ENCODE results near the gene UBR4. TPM values are rescaled to one million over a fixed set of nuclear protein-coding genes. Genes with fewer than 3 reads are reported as not detected.

The UBR4 gene
- total RNA-seq, 2 experiments from 2014 or later, result 98.6 to 101 TPM

- no peak overlapping the region for H3K4me3 Mint-ChIP-seq
- peaks cover 19% of the 10 kb centered on the region for H3K4me1 Mint-ChIP-seq
- DNase-seq, result no peak
- H3K9me3 Mint-ChIP-seq, result no peaks in the 10 kb centered on the region
- ChIA-PET POLR2A (no interaction called here), CTCF (interaction anchor here (2.2 kb wide), 1 partner anchor 14 kb away, joined by 6 read pairs; no protein-coding TSS in a partner anchor)
- peaks cover 85% of the 10 kb centered on the region for H3K36me3 Mint-ChIP-seq (ENCODE audit: low read depth)
- no peaks in the 10 kb centered on the region for H3K27me3 Mint-ChIP-seq
- no peak overlapping the region for H3K27ac Mint-ChIP-seq
Observed at GRCh38 chr1:19091196-19091953, 118.7 kb downstream of the UBR4 start.

GRCh38 chr1:19089524-19089923 lies 120.5 kb downstream of the UBR4 start:
- no peaks in the 10 kb centered on the region for H3K27me3 Mint-ChIP-seq
- H3K27ac Mint-ChIP-seq, result no peak overlapping the region
- CTCF ChIA-PET, result interaction anchor here (0.6 to 2.2 kb wide), 2 partner anchors 13 to 16 kb away, joined by 3 to 6 read pairs; no protein-coding TSS in a partner anchor
- no peaks in the 10 kb centered on the region for H3K9me3 Mint-ChIP-seq
- peaks cover 19% of the 10 kb centered on the region for H3K4me1 Mint-ChIP-seq
- POLR2A ChIA-PET, result interaction anchor here (0.9 to 1.1 kb wide), 3 partner anchors 14 to 183 kb away, joined by 3 to 5 read pairs (median 3); no protein-coding TSS in a partner anchor
- no peak overlapping the region for H3K4me3 Mint-ChIP-seq
- peaks cover 84% of the 10 kb centered on the region for H3K36me3 Mint-ChIP-seq (ENCODE audit: low read depth)
- no peak for DNase-seq

- Mint-ChIP-seq H3K36me3 (ENCODE audit: low read depth) (peaks cover 85% of the 10 kb centered on the region), H3K27me3 (no peaks in the 10 kb centered on the region), H3K4me1 (peaks cover 19% of the 10 kb centered on the region), H3K9me3 (no peaks in the 10 kb centered on the region), H3K4me3 (no peak overlapping the region), H3K27ac (no peak overlapping the region)
- ChIA-PET CTCF (interaction anchor here (0.6 to 1.7 kb wide), 4 partner anchors 14 to 204 kb away, joined by 3 to 5 read pairs (median 4); no protein-coding TSS in a partner anchor), POLR2A (interaction anchor here (0.9 to 2.1 kb wide), 3 partner anchors 14 to 182 kb away, joined by 3 to 13 read pairs (median 3); no protein-coding TSS in a partner anchor)
- no peak for DNase-seq
Observed at GRCh38 chr1:19088717-19089442, 121.2 kb downstream of the UBR4 start.

- peaks cover 24% of the 10 kb centered on the region for H3K4me1 Mint-ChIP-seq
- ChIA-PET CTCF (interaction anchor here (0.6 to 1.7 kb wide), 5 partner anchors 8 to 203 kb away, joined by 3 to 5 read pairs (median 4); no protein-coding TSS in a partner anchor), POLR2A (interaction anchor here (0.7 to 2.1 kb wide), 3 partner anchors 10 to 131 kb away, joined by 3 to 13 read pairs (median 4); partner anchors contain the start of gene IFFO2)
- peak overlapping the region; percentile 10 for H3K27ac Mint-ChIP-seq
- H3K36me3 Mint-ChIP-seq (ENCODE audit: low read depth), result peaks cover 82% of the 10 kb centered on the region
- no peak overlapping the region for H3K4me3 Mint-ChIP-seq
- no peak for DNase-seq
- no peaks in the 10 kb centered on the region for H3K27me3 Mint-ChIP-seq
- no peaks in the 10 kb centered on the region for H3K9me3 Mint-ChIP-seq
Observed at GRCh38 chr1:19087737-19088594, 122.1 kb downstream of the UBR4 start.

- Mint-ChIP-seq H3K36me3 (ENCODE audit: low read depth) (peaks cover 79% of the 10 kb centered on the region), H3K27me3 (no peaks in the 10 kb centered on the region), H3K4me1 (peaks cover 24% of the 10 kb centered on the region), H3K9me3 (no peaks in the 10 kb centered on the region), H3K4me3 (no peak overlapping the region), H3K27ac (peak overlapping the region; percentile 10)
- ChIA-PET POLR2A (interaction anchor here (0.7 to 2.1 kb wide), 3 partner anchors 11 to 131 kb away, joined by 3 to 13 read pairs (median 4); partner anchors contain the start of gene IFFO2), CTCF (interaction anchor here (0.6 to 1.7 kb wide), 5 partner anchors 9 to 202 kb away, joined by 3 to 5 read pairs (median 4); no protein-coding TSS in a partner anchor)
- no peak for DNase-seq
Observed at GRCh38 chr1:19087017-19087736, 122.9 kb downstream of the UBR4 start.

GRCh38 chr1:19086176-19086875 lies 123.7 kb downstream of the UBR4 start:
- CTCF ChIA-PET, result interaction anchor here (1.9 kb wide), 1 partner anchor 11 kb away, joined by 4 read pairs; no protein-coding TSS in a partner anchor
- DNase-seq, result no peak
- Mint-ChIP-seq H3K9me3 (no peaks in the 10 kb centered on the region), H3K27me3 (no peaks in the 10 kb centered on the region), H3K4me3 (no peak overlapping the region), H3K36me3 (ENCODE audit: low read depth) (peaks cover 81% of the 10 kb centered on the region), H3K4me1 (peaks cover 30% of the 10 kb centered on the region), H3K27ac (no peak overlapping the region)
- POLR2A ChIA-PET, result interaction anchor here (2.1 kb wide), 1 partner anchor 11 kb away, joined by 13 read pairs; no protein-coding TSS in a partner anchor

- POLR2A ChIA-PET, result no interaction called here
- Mint-ChIP-seq H3K36me3 (ENCODE audit: low read depth) (peaks cover 82% of the 10 kb centered on the region), H3K4me3 (no peak overlapping the region), H3K27ac (no peak overlapping the region), H3K27me3 (no peaks in the 10 kb centered on the region), H3K4me1 (peaks cover 19% of the 10 kb centered on the region), H3K9me3 (no peaks in the 10 kb centered on the region)
- CTCF ChIA-PET, result interaction anchor here (1.9 kb wide), 1 partner anchor 9 kb away, joined by 4 read pairs; no protein-coding TSS in a partner anchor
- no peak for DNase-seq
Observed at GRCh38 chr1:19084206-19084738, 125.8 kb downstream of the UBR4 start.

GRCh38 chr1:19083081-19083480 lies 127.0 kb downstream of the UBR4 start:
- DNase-seq, result no peak
- Mint-ChIP-seq H3K27me3 (no peaks in the 10 kb centered on the region), H3K4me1 (peaks cover 16% of the 10 kb centered on the region), H3K4me3 (no peak overlapping the region), H3K9me3 (no peaks in the 10 kb centered on the region), H3K27ac (no peak overlapping the region), H3K36me3 (ENCODE audit: low read depth) (peaks cover 76% of the 10 kb centered on the region)
- POLR2A ChIA-PET, result interaction anchor here (1.0 kb wide), 1 partner anchor 156 kb away, joined by 3 read pairs; no protein-coding TSS in a partner anchor
- CTCF ChIA-PET, result no interaction called here

GRCh38 chr1:19081218-19081893 lies 128.7 kb downstream of the UBR4 start:
- Mint-ChIP-seq H3K27ac (peak overlapping the region; percentile 40), H3K4me1 (peaks cover 11% of the 10 kb centered on the region), H3K27me3 (no peaks in the 10 kb centered on the region), H3K36me3 (ENCODE audit: low read depth) (peaks cover 78% of the 10 kb centered on the region), H3K4me3 (no peak overlapping the region), H3K9me3 (no peaks in the 10 kb centered on the region)
- no peak for DNase-seq
- POLR2A ChIA-PET, result no interaction called here
- CTCF ChIA-PET, result no interaction called here

GRCh38 chr1:19080721-19081120 lies 129.3 kb downstream of the UBR4 start:
- Mint-ChIP-seq H3K27ac (no peak overlapping the region), H3K36me3 (ENCODE audit: low read depth) (peaks cover 80% of the 10 kb centered on the region), H3K27me3 (no peaks in the 10 kb centered on the region), H3K9me3 (no peaks in the 10 kb centered on the region), H3K4me1 (peaks cover 13% of the 10 kb centered on the region), H3K4me3 (no peak overlapping the region)
- ChIA-PET CTCF (no interaction called here), POLR2A (no interaction called here)
- DNase-seq, result no peak
